Vagina (tissue), 2 donors: ENCODE data around the gene ADAMTSL3.

Experiments
- POLR2A ChIP-seq, 2 donors: fragments of 450-650 bp; IDR thresholded peaks; one replicate each; pipeline ENCODE4 v1.6.1; 2017; ENCODE audit warnings: antibody characterized with exemption in 2 of 2, mild to moderate bottlenecking in 2 of 2, moderate library complexity in 2 of 2
- POLR2AphosphoS5 ChIP-seq, 2 donors: sonication (generic); formaldehyde crosslinking; IDR thresholded peaks; one replicate each; pipeline ENCODE4 v1.9.0; 2017; ENCODE audit warnings: antibody characterized with exemption in 2 of 2, mild to moderate bottlenecking in 2 of 2, low read depth in 1 of 2; ENCODE audit not compliant: insufficient read depth in 1 of 2
- TF ChIP-seq, protein P1 (sequence below), 3 experiments: fragments of 450-650 bp in 2 of 3; fragments of 200-600 bp in 1 of 3; sonication (generic) in 1 of 3; IDR thresholded peaks; one replicate each; pipeline ENCODE4 v1.5.1; 2017 to 2019; ENCODE audit warnings: antibody characterized with exemption in 3 of 3, mild to moderate bottlenecking in 2 of 3, moderate library complexity in 2 of 3

DNA sequence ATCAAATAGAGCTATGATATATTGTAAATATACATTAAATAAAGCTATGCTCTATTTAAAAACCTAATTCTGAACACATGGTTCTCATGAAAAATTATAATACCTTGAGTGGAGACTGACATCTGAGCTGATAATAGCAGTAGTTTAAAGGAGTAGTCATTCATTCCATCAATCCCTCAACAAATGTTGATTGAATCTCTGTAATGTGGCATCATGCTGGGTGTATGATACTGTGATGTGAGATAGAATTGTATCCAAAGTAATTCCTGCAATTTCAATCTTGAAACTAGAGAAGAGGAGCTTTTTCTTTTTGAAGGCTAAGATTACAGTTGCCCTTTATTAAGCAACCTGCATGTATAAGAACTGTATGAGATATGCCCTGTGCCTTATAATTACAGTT is 63.1 kb downstream of the ADAMTSL3 start:
- TF ChIP-seq, protein P1, sequence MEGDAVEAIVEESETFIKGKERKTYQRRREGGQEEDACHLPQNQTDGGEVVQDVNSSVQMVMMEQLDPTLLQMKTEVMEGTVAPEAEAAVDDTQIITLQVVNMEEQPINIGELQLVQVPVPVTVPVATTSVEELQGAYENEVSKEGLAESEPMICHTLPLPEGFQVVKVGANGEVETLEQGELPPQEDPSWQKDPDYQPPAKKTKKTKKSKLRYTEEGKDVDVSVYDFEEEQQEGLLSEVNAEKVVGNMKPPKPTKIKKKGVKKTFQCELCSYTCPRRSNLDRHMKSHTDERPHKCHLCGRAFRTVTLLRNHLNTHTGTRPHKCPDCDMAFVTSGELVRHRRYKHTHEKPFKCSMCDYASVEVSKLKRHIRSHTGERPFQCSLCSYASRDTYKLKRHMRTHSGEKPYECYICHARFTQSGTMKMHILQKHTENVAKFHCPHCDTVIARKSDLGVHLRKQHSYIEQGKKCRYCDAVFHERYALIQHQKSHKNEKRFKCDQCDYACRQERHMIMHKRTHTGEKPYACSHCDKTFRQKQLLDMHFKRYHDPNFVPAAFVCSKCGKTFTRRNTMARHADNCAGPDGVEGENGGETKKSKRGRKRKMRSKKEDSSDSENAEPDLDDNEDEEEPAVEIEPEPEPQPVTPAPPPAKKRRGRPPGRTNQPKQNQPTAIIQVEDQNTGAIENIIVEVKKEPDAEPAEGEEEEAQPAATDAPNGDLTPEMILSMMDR (IDR thresholded peaks at IDR 0.05), result no peak
- TF ChIP-seq POLR2AphosphoS5 (IDR thresholded peaks at IDR 0.05; ENCODE audit: insufficient read depth in 1 of 2, low read depth in 1 of 2) (no peak), POLR2A (IDR thresholded peaks at IDR 0.05) (no peak)
